Right ventricle myocardium inferior (tissue), 1 donor: ENCODE measurements around the gene NPBWR2. TPM values are rescaled to one million over a fixed set of nuclear protein-coding genes. Genes with fewer than 3 reads are reported as not detected.

Source experiments
- ATAC-seq: fragments of 200-7000 bp; cut with Tn5 transposase; one replicate; pipeline ENCODE4 v1.9.1; 2020; ENCODE audit warnings: mild to moderate bottlenecking, moderate library complexity
- DNase-seq: peaks from one replicate; pipeline ENCODE4 v3.0.0; 2021; ENCODE audit errors: missing footprints
- intact Hi-C: fragments of 100-400 bp; cut with DNase I; formaldehyde crosslinking; loops from one replicate; pipeline ENCODE4 v1.11.0; 2022
- microRNA-seq: library from miRNA; unstranded; fragments of <30 nt; microRNA quantifications from one replicate; pipeline ENCODE4 v1.2.0, GENCODE V29; 2020
- total RNA-seq: library from RNA; stranded (reverse); fragmentation: NEBNext Ultra II Directional; extraction: Animal tissue kit (Norgen Biotek cat#: 25700); gene quantifications from one replicate; pipeline ENCODE4 v1.2.1, GENCODE V29; 2021
- donor health status: DM: no; HTN: yes; CAD: no; lungs with severe emphysema.

The NPBWR2 gene
- total RNA-seq, 1 donor from 2014 or later = not detected

DNA sequence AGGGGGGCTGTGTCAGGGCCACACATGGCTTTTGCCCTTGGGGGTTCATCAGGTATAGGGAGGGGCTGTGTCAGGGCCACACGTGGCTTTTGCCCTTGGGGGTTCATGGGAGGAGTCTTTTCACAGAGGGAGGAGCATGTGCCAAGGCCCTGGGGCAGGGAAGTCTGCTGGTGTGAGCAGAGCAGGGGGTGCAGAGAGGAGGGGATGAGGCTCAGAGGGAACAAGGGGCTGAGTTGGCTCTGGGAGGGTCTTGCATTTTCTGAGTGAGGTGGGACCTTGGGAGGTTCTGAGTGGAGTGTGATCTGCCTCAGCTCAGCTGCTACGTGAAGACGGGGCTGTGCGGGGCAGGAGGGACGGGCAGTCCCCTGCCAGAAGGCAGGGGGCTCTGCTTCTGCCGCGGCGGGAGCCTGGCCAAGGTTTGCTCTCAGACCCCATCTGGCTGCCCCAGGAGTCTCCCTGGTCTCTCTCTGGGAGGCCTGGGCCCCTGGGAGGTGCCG lies 51.9 kb downstream of the NPBWR2 start:
- intact Hi-C loops = loop anchor here (10.0 kb wide), 1 partner anchor 201 kb away; no protein-coding TSS in a partner anchor
- ATAC-seq (no peak), DNase-seq (no peak)

DNA sequence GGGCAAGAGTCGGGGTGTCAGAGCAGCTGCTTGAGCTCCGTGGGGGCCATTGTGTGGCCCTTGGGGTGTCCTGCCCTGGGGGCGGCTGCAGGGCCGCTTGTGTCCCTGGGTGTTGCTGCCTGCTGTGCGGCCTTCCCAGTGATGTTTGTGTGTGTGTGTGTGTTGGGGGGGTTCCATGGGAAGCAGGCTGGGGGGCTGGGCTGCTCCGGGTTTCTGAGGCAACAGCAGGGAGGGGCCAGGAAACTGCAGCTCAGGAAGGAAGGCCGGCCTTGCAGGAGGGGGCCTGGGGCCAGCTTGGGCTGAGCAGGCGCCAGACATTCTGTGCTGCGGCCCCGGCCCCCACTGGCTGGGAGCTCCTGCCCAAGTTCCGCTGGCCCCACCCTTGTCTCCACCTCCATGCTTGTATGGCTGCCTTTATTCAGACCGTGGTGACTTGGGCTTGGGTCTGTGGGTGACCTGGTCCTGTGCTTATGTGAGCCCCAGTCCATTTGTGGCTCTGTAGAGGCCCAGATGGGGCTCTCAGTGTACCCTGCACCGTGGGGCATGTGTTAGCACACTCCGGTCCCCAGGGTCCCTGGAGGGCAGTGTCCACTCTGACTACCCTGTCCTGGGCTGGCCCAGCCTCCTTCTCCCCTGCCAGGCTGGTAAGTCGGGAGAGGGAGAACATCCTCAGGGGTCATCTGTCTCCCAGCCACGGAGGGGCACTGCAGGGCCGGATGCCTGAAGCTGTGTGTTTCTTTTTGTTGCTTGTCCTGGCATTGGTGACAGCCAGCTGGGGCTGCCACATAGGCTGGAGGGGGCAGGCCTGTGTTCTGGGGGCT lies 53.3 kb downstream of the NPBWR2 start:
- DNase-seq (no peak), ATAC-seq (peak; percentile 19)
- intact Hi-C loops = loop anchor here (1.0 to 10.0 kb wide), 2 partner anchors 15 to 199 kb away; no protein-coding TSS in a partner anchor

Small RNA genes lying within 50 kb of the gene (microRNA-seq; reads per million reads assigned to microRNA genes)
- gene MIR6813 = not detected

Other genes starting within 250 kb of the NPBWR2 start
- not detected for gene ABHD16B, start 246.1 kb downstream of the NPBWR2 start, total RNA-seq
- gene TPD52L2, start 242.3 kb downstream of the NPBWR2 start, total RNA-seq = 78.0 TPM
- gene DNAJC5, start 212.4 kb downstream of the NPBWR2 start, total RNA-seq = 41.4 TPM
- gene UCKL1, start 151.1 kb downstream of the NPBWR2 start, total RNA-seq = 52.0 TPM
- gene ZNF512B, start 137.6 kb downstream of the NPBWR2 start, total RNA-seq = 12.2 TPM
- 5.7 TPM for gene SAMD10, start 127.9 kb downstream of the NPBWR2 start, total RNA-seq
- gene PRPF6, start 126.4 kb downstream of the NPBWR2 start, total RNA-seq = 46.4 TPM
- gene C20orf204, start 71.4 kb downstream of the NPBWR2 start, total RNA-seq = 0.30 TPM
- 38.4 TPM for gene SOX18, start 57.9 kb downstream of the NPBWR2 start, total RNA-seq
- gene TCEA2, start 44.4 kb downstream of the NPBWR2 start, total RNA-seq = 39.0 TPM
- gene RGS19, start 28.0 kb downstream of the NPBWR2 start, total RNA-seq = 6.6 TPM
- 0.49 TPM for gene OPRL1, start 27.5 kb downstream of the NPBWR2 start, total RNA-seq
- not detected for gene LKAAEAR1, start 23.2 kb downstream of the NPBWR2 start, total RNA-seq
- gene MYT1, start 56.9 kb upstream of the NPBWR2 start, total RNA-seq = 0.16 TPM
- 71.0 TPM for gene PCMTD2, start 148.2 kb upstream of the NPBWR2 start, total RNA-seq